ENCODE results near the gene CFAP69.
"Not testable (repeated sequence)": the region's sequence is repeated elsewhere in the genome, so short reads cannot be mapped to it uniquely, and the experiment has no call there.

CFAP69 gene

GRCh38 chr7:90337106-90337505 is 92.1 kb downstream of the CFAP69 start:
- no peak for DNase-seq (ENCODE audit: low read depth in 2 of 2)

GRCh38 chr7:90345016-90345415 is 100.0 kb downstream of the CFAP69 start:
- no peak for DNase-seq (ENCODE audit: low read depth in 2 of 2)

GRCh38 chr7:90345595-90346335 is 100.8 kb downstream of the CFAP69 start:
- DNase-seq (ENCODE audit: low read depth in 2 of 2): no peak

DNA sequence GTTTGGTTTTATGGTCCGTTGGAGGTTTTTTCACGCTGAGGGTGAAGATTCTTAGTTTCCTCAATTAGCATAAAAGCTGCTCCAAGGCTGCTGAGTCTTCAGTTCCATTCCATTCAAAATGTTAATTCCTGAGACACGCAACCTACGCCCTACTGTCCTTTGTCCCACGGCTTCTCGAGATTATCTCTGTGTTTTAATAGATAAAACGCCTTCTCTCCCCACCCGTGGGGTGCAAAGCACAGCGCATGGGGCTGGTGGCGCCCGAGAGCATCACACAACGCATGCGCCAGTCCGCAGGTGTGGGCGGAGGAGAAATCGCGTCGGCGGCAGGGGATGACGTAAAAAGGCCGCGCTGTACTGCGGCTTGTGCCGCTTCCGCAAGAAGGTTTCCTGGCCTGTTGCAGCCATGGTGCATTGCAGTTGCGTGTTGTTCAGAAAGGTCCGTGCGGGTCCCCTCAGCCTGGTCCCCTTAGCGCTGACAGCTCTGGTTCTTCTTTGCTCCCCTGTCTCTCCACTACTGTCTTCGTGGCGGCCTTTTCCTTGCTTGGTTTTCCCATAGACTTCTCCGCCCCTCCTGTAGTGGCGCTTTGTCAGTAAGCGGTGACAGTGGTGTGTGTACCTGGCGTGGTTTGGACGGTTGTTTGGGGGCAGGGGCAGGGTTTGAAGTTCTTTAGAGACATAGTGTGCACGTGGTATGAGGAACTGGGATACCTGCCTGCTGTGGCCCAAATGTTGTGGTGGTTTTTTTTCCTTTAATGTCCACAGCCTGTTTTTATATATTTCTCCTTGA is 101.6 kb downstream of the CFAP69 start, which contains the start of gene GTPBP10:
GTPBP10 (plus strand) TSS at position 381 of the 790 bp plus-strand sequence; CDS start at position 407, 26 bp downstream.
- DNase-seq (ENCODE audit: low read depth in 2 of 2): peak; percentile 89 to 93

- no peak for DNase-seq (ENCODE audit: low read depth in 2 of 2)
Observed at GRCh38 chr7:90347759-90348158, 102.8 kb downstream of the CFAP69 start.

- DNase-seq (ENCODE audit: low read depth in 2 of 2): no peak
Observed at GRCh38 chr7:90349305-90349704, 104.3 kb downstream of the CFAP69 start.

DNA sequence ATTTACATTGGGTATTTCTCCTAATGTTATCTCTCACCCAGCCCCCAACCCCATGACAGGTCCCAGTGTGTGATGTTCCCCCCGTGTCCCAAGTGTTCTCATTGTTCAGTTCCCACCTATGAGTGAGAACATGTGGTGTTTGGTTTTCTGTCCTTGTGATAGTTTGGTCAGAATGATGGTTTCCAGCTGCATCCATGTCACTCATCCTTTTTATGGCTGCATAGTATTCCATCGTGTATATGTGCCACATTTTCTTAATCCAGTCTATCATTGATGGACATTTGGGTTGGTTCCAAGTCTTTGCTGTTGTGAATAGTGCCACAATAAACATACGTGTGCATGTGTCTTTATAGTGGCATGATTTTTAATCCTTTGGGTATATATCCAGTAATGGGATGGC is 105.1 kb downstream of the CFAP69 start:
- not testable (repeated sequence) for DNase-seq (ENCODE audit: low read depth in 2 of 2)

GRCh38 chr7:90351987-90352386 is 107.0 kb downstream of the CFAP69 start:
- no peak for DNase-seq (ENCODE audit: low read depth in 2 of 2)
